IMR-90 (cell line): ENCODE measurements around the gene PTPRO. TPM values are rescaled to one million over a fixed set of nuclear protein-coding genes. Genes with fewer than 3 reads are reported as not detected.

ENCODE experiments used
- ATAC-seq: fragments of 200-7000 bp; cut with Tn5 transposase; 2 replicates; pipeline ENCODE4 v1.9.1; 2020; ENCODE audit warnings: low read depth, mild to moderate bottlenecking, moderate library complexity
- BruUV-seq: library from RNA; stranded (reverse); fragments of 400-500 nt; replicated peaks from 2 replicates; lab custom pipeline; 2021; lab: Mats Ljungman, UMichigan
- CTCF ChIA-PET: fragments of 300-600 bp; formaldehyde crosslinking; extraction: SDS; loops from one replicate; lab custom pipeline; 2021; ENCODE audit warnings: antibody characterized with exemption; lab: Yijun Ruan, JAX
- POLR2A ChIA-PET: fragments of 300-600 bp; sonication (Branson Sonifier 250); formaldehyde crosslinking; loops from one replicate; lab custom pipeline; 2022; ENCODE audit warnings: antibody characterized with exemption; ENCODE audit not compliant: unreplicated experiment; lab: Charles Lee
- DNase-seq: peaks from one replicate; pipeline ENCODE4 v3.0.0; 2013
- H2AFZ ChIP-seq: replicated peaks from 2 replicates; pipeline ENCODE3; 2013; ENCODE audit warnings: low read length, mild to moderate bottlenecking; ENCODE audit not compliant: poor library complexity
- H2AK5ac ChIP-seq: 2 replicates; pipeline ENCODE4 v1.6.1; 2013; ENCODE audit warnings: low read depth, low read length, inconsistent platforms
- H2AK9ac ChIP-seq: replicated peaks from 2 replicates; pipeline ENCODE3; 2013; ENCODE audit warnings: mild to moderate bottlenecking, low read depth, low read length, moderate library complexity; ENCODE audit not compliant: poor library complexity
- H2BK120ac ChIP-seq: 2 replicates; pipeline ENCODE4 v1.6.1; 2013; ENCODE audit warnings: low read depth, low read length, inconsistent platforms
- H2BK15ac ChIP-seq: 3 replicates; pipeline ENCODE4 v1.6.1; 2013; ENCODE audit warnings: low read depth, low read length, inconsistent platforms
- H2BK20ac ChIP-seq: 2 replicates; pipeline ENCODE4 v1.6.1; 2013; ENCODE audit warnings: low read depth, mild to moderate bottlenecking, inconsistent platforms, low read length, moderate library complexity
- H2BK5ac ChIP-seq: 2 replicates; pipeline ENCODE4 v1.6.1; 2013; ENCODE audit warnings: mild to moderate bottlenecking, low read depth, low read length, inconsistent platforms; ENCODE audit not compliant: poor library complexity, severe bottlenecking
- H3K14ac ChIP-seq: replicated peaks from 2 replicates; pipeline ENCODE4 v1.6.1; 2013; ENCODE audit warnings: low read depth, low read length, inconsistent platforms
- H3K18ac ChIP-seq: 2 replicates; pipeline ENCODE4 v1.6.1; 2013; ENCODE audit warnings: low read depth, low read length, control low read depth
- H3K23ac ChIP-seq: 2 replicates; pipeline ENCODE4 v1.6.1; 2013; ENCODE audit warnings: low read depth, low read length, inconsistent platforms
- H3K27ac ChIP-seq: 2 replicates; pipeline ENCODE4 v1.5.1; 2013; ENCODE audit warnings: mild to moderate bottlenecking, control low read depth, low read length; ENCODE audit not compliant: insufficient read depth
- H3K27me3 ChIP-seq: 2 replicates; pipeline ENCODE4 v1.6.1; 2013; ENCODE audit warnings: low read length; ENCODE audit not compliant: control insufficient read depth, insufficient read depth
- H3K36me3 ChIP-seq: 2 replicates; pipeline ENCODE4 v1.6.1; 2013; ENCODE audit warnings: low read length, mixed read lengths; ENCODE audit not compliant: control insufficient read depth, insufficient read depth
- H3K4ac ChIP-seq: 2 replicates; pipeline ENCODE4 v1.6.1; 2013; ENCODE audit warnings: low read depth, low read length, inconsistent platforms
- H3K4me1 ChIP-seq: 2 replicates; pipeline ENCODE4 v1.6.1; 2013; ENCODE audit warnings: low read length, mixed read lengths; ENCODE audit not compliant: control insufficient read depth, insufficient read depth
- H3K4me2 ChIP-seq: 2 replicates; pipeline ENCODE4 v1.6.1; 2013; ENCODE audit warnings: low read depth, mild to moderate bottlenecking, control low read depth, low read length, moderate library complexity
- H3K4me3 ChIP-seq: 2 replicates; pipeline ENCODE4 v1.5.1; 2013; ENCODE audit warnings: low read depth, mild to moderate bottlenecking, control low read depth, low read length, moderate library complexity; ENCODE audit not compliant: insufficient read depth
- H3K56ac ChIP-seq: 2 replicates; pipeline ENCODE4 v1.6.1; 2013; ENCODE audit warnings: low read length, inconsistent platforms; ENCODE audit not compliant: insufficient read depth; ENCODE audit errors: extremely low read depth
- H3K79me1 ChIP-seq, 2 experiments: 2 replicates each; pipeline ENCODE4 v1.6.1; 2013; ENCODE audit warnings: low read length in 2 of 2, inconsistent platforms in 1 of 2, low read depth in 1 of 2
- H3K9ac ChIP-seq: 2 replicates; pipeline ENCODE4 v1.6.1; 2013; ENCODE audit warnings: low read depth, low read length, control low read depth
- H3K9me1 ChIP-seq: 2 replicates; pipeline ENCODE4 v1.6.1; 2013; ENCODE audit warnings: low read length, inconsistent platforms; ENCODE audit not compliant: insufficient read depth
- H3K9me3 ChIP-seq: 2 replicates; pipeline ENCODE4 v1.6.1; 2013; ENCODE audit warnings: low read length; ENCODE audit not compliant: control insufficient read depth, insufficient read depth
- H4K20me1 ChIP-seq: 2 replicates; pipeline ENCODE4 v1.6.1; 2013; ENCODE audit warnings: low read length, inconsistent platforms; ENCODE audit not compliant: insufficient read depth
- H4K5ac ChIP-seq: 2 replicates; pipeline ENCODE4 v1.6.1; 2013; ENCODE audit warnings: mild to moderate bottlenecking, low read depth, low read length, control low read depth
- H4K8ac ChIP-seq, 2 experiments: 2 replicates each; pipeline ENCODE4 v1.6.1; 2013; ENCODE audit warnings: low read depth in 2 of 2, low read length in 2 of 2, control low read depth in 1 of 2, inconsistent platforms in 1 of 2
- H4K91ac ChIP-seq: 2 replicates; pipeline ENCODE4 v1.6.1; 2013; ENCODE audit warnings: low read depth, low read length, inconsistent platforms; ENCODE audit not compliant: insufficient read depth
- BHLHE40 ChIP-seq: fragments of 150-350 bp; IDR thresholded peaks from 2 replicates; pipeline ENCODE4 v1.6.1; 2016; ENCODE audit warnings: mild to moderate bottlenecking, low read depth, low read length
- CEBPB ChIP-seq: IDR thresholded peaks from 2 replicates; pipeline ENCODE4 v1.6.1; 2012; ENCODE audit warnings: low read depth, low read length, improper control_type of control experiment
- CHD1 ChIP-seq: IDR thresholded peaks from 2 replicates; pipeline ENCODE4 v1.6.1; 2012; ENCODE audit warnings: low read depth, low read length, improper control_type of control experiment
- CTCF ChIP-seq: conservative IDR thresholded peaks from 2 replicates; pipeline ENCODE4 v1.5.1; 2012; ENCODE audit warnings: mild to moderate bottlenecking, low read depth, low read length, improper control_type of control experiment
- ELK1 ChIP-seq: fragments of 150-350 bp; IDR thresholded peaks from 2 replicates; pipeline ENCODE4 v1.6.1; 2016; ENCODE audit warnings: low read depth, mild to moderate bottlenecking, low read length, moderate library complexity, borderline replicate concordance
- FOS ChIP-seq: fragments of 150-350 bp; IDR thresholded peaks from 2 replicates; pipeline ENCODE4 v1.6.1; 2016; ENCODE audit warnings: low read depth, low read length
- MAFK ChIP-seq: IDR thresholded peaks from 2 replicates; pipeline ENCODE4 v1.6.1; 2012; ENCODE audit warnings: low read depth, low read length, improper control_type of control experiment
- MAZ ChIP-seq: IDR thresholded peaks from 2 replicates; pipeline ENCODE4 v1.6.1; 2012; ENCODE audit warnings: low read depth, mild to moderate bottlenecking, low read length, improper control_type of control experiment, moderate library complexity, borderline replicate concordance
- MXI1 ChIP-seq: IDR thresholded peaks from 2 replicates; pipeline ENCODE4 v1.6.1; 2012; ENCODE audit warnings: low read depth, mild to moderate bottlenecking, low read length, moderate library complexity, borderline replicate concordance
- NFE2L2 ChIP-seq: fragments of 150-350 bp; IDR thresholded peaks from 2 replicates; pipeline ENCODE4 v1.6.1; 2016; ENCODE audit warnings: low read depth, mild to moderate bottlenecking, low read length
- POLR2A ChIP-seq: IDR thresholded peaks from 2 replicates; pipeline ENCODE4 v1.6.1; 2012; ENCODE audit warnings: mild to moderate bottlenecking, low read depth, low read length
- RAD21 ChIP-seq: IDR thresholded peaks from 2 replicates; pipeline ENCODE4 v1.6.1; 2012; ENCODE audit warnings: low read length, improper control_type of control experiment
- RCOR1 ChIP-seq: IDR thresholded peaks from 2 replicates; pipeline ENCODE4 v1.6.1; 2012; ENCODE audit warnings: mild to moderate bottlenecking, low read length, improper control_type of control experiment; ENCODE audit not compliant: insufficient replicate concordance
- RFX5 ChIP-seq: IDR thresholded peaks from 2 replicates; pipeline ENCODE4 v1.8.0; 2012; ENCODE audit warnings: low read depth, mild to moderate bottlenecking, low read length, moderate library complexity
- SMC3 ChIP-seq: fragments of 150-350 bp; IDR thresholded peaks from 2 replicates; pipeline ENCODE4 v1.6.1; 2016; ENCODE audit warnings: low read depth, mild to moderate bottlenecking, antibody characterized with exemption, low read length, moderate library complexity
- USF2 ChIP-seq: fragments of 150-350 bp; IDR thresholded peaks from 2 replicates; pipeline ENCODE4 v1.6.1; 2017; ENCODE audit warnings: mild to moderate bottlenecking, antibody characterized with exemption, low read length, low read depth
- WGBS, 2 experiments: methylation state at CpG; one replicate each; pipeline versions ENCODE4 v1.1.5 to v1.1.7; 2013; ENCODE audit warnings: missing lambda C conversion rate in 2 of 2; ENCODE audit not compliant: insufficient read length in 1 of 2; ENCODE audit errors: extremely low coverage in 2 of 2; 5-methylcytosine and 5-hydroxymethylcytosine counted together
- dilution Hi-C: fragments of 300-500 bp; cut with HindIII; formaldehyde crosslinking; loops from one replicate; pipeline ENCODE4 v1.14.3; 2018; ENCODE audit warnings: low sequenced_read_pairs; ENCODE audit not compliant: unreplicated experiment
- in situ Hi-C: fragments of 300-500 bp; cut with MboI; formaldehyde crosslinking; loops from 3 replicates; pipeline ENCODE4 v1.14.3; 2019; ENCODE audit warnings: low sequenced_read_pairs, inconsistent platforms, mixed read lengths
- intact Hi-C: fragments of 100-400 bp; cut with micrococcal nuclease; formaldehyde crosslinking; loops from 2 replicates; pipeline ENCODE4 v1.10.0; 2022
- polyA plus RNA-seq, 3 experiments: library from polyadenylated mRNA; depleted of rRNA; stranded (reverse); fragments of >200 nt; gene quantifications; 2 replicates each; pipeline ENCODE4 v1.2.3, GENCODE V29; 2012; ENCODE audit warnings: low replicate concordance in 1 of 3
- total RNA-seq: library from RNA; depleted of rRNA; stranded (reverse); fragments of >200 nt; gene quantifications from 2 replicates; pipeline ENCODE4 v1.2.3, GENCODE V29; 2012

Gene PTPRO
- total and polyA plus RNA-seq, 2 of the 4 experiments (the other 2 are of a cell fraction): 0.03 to 0.18 TPM

GRCh38 chr12:15520083-15520482 is 197.8 kb downstream of the PTPRO start:
- Histone ChIP-seq H2BK20ac (no peak overlapping the region), H3K18ac (no peak overlapping the region), H3K4ac (no peak overlapping the region), H3K14ac (no peak overlapping the region), H4K20me1 (no peaks in the 10 kb centered on the region), H3K36me3 (no peaks in the 10 kb centered on the region), H2BK15ac (no peak overlapping the region), H3K4me3 (no peak overlapping the region), H3K9me3 (no peaks in the 10 kb centered on the region), H4K5ac (no peak overlapping the region), H2BK5ac (no peak overlapping the region), H3K27me3 (peaks cover 14% of the 10 kb centered on the region), H2AFZ (no peak overlapping the region), H2AK9ac (no peak overlapping the region), H3K4me2 (no peak overlapping the region), H2AK5ac (no peak overlapping the region), H3K27ac (no peak overlapping the region), H3K9ac (no peak overlapping the region), H4K91ac (no peak overlapping the region), H3K4me1 (no peaks in the 10 kb centered on the region), H3K9me1 (no peaks in the 10 kb centered on the region), H3K56ac (no peak overlapping the region), H3K79me1 (no peaks in the 10 kb centered on the region), H4K8ac (no peak overlapping the region), H2BK120ac (no peak overlapping the region), H3K23ac (no peak overlapping the region)
- TF ChIP-seq RCOR1: no peak
- TF ChIP-seq BHLHE40: no peak
- no peak for TF ChIP-seq SMC3
- no peak for TF ChIP-seq USF2
- TF ChIP-seq FOS: no peak
- TF ChIP-seq MAZ: no peak
- TF ChIP-seq CEBPB: no peak
- no peak for TF ChIP-seq RFX5
- no peak for TF ChIP-seq CTCF
- no peak for TF ChIP-seq ELK1
- no peak for TF ChIP-seq MXI1
- no peak for TF ChIP-seq NFE2L2
- TF ChIP-seq RAD21: no peak
- no peak for TF ChIP-seq CHD1
- no peak for TF ChIP-seq MAFK
- TF ChIP-seq POLR2A: no peak
- no peak for DNase-seq
- in situ Hi-C loops (loop anchor here (5.0 kb wide), 1 partner anchor 248 kb away; no protein-coding TSS in a partner anchor), dilution Hi-C loops (no loop called here), intact Hi-C loops (loop anchor here (5.0 to 10.0 kb wide), 2 partner anchors 525 to 798 kb away; no protein-coding TSS in a partner anchor)
- no CpG with 5 or more reads among the region's 2 CpGs for WGBS, 2 experiments
- ATAC-seq: no peak
- ChIA-PET CTCF (no interaction called here), POLR2A (no interaction called here)
- BruUV-seq: no TSS peak
